Erythroblast (primary cell): ENCODE measurements around the gene ALPG.
"Not testable (repeated sequence)": the region's sequence is repeated elsewhere in the genome, so short reads cannot be mapped to it uniquely, and the experiment has no call there.

ENCODE experiments used
- DNase-seq, 2 experiments: peaks; one replicate each; lab custom pipeline; 2025; lab: John Stamatoyannopoulos, UW
- GATA1 ChIP-seq: IDR thresholded peaks from 2 replicates; pipeline ENCODE4 v1.6.1; 2011; ENCODE audit warnings: low read depth, mild to moderate bottlenecking, control low read depth, low read length, moderate library complexity
- POLR2A ChIP-seq: IDR thresholded peaks from 2 replicates; pipeline ENCODE4 v1.6.1; 2011; ENCODE audit warnings: mild to moderate bottlenecking, low read length

Gene ALPG

DNA sequence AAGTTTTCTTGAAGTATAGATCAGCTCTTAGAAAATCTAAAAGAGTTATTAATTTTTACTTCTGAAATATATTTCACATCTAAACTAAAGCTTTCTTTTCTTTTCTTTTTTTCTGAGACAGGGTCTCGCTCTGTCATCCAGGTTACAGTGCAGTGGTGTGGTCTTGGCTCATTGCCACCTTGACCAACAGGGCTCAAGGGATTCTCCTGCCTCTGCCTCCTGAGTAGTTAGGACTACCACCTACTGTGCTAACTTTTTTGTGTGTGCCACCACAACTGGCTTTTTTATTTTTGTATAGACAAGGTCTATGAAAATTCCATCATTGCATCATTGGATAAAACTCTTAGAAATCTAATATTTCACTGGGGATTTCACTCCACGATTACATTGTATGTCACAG, 10.0 kb upstream of the ALPG start:
- no peak for DNase-seq
- TF ChIP-seq POLR2A (no peak), GATA1 (no peak)

DNA sequence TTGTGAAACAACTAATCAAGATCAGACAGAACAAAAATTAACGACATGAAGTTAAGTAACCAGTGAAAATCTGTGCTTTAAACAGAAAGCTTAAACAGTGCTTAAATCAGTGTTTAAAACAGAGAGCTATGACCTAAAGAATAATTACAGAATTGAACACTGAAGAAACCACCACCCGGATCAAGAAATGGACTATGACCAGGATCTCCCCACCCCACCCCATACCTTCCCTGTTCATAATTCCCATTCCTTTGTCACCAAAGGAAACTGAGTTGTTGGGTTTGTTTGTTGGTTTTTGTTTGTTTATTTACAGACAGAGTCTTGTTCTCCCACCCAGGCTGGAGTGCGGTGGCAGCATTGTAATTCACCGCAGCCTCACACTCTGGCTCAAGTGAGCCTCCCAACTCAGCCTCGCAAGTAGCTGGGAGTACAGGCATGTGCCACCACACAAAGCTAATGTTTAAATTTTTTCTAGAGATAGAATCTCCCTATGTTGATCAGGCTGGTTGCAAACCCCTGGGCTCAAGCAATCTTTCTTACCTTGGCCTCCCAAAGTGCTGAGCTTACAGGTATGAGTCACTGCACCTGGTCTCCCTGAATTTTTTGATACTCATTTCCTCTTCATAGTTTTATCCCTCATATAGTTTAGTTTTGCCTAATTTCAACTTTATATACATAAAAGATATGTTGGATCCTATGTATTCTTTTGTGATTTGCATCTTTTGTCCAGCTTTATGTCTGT, 8.2 kb upstream of the ALPG start:
- TF ChIP-seq GATA1 (no peak), POLR2A (no peak)
- no peak for DNase-seq

DNA sequence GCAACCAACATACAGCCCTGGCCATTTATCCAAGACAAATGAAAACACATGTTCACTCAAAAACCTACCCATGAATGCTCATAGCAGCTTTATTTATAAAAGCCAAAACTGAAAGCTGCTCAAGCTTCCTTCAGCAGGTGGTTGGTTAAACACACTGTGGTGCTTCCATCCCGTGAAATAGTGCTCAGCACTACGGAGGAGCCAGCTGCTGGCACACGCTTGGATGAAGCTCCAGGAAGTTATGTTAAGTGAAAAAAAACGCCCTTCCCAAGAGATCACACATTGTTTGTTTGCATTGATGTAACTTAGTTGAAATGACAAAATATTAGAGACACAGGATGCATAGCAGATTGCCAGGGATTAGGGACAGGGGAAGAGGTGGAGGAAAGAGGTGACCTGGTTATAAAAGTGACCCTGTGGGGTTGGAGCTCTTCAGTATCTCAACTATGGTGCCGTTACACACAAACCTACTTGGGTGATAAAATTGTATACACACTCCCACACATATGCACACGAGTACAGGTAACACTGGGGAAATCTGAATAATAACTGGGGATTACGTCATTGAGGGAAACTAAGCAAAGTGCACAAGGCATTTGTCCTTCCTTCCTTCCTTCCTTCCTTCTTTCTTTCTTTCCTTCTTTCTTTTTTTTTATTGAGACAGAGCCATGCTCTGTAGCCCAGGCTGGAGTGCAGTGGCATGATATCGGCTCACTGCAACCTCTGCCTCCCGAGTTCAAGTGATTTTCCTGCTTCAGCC, 6.2 kb upstream of the ALPG start:
- no peak for DNase-seq
- TF ChIP-seq GATA1 (no peak), POLR2A (no peak)

DNA sequence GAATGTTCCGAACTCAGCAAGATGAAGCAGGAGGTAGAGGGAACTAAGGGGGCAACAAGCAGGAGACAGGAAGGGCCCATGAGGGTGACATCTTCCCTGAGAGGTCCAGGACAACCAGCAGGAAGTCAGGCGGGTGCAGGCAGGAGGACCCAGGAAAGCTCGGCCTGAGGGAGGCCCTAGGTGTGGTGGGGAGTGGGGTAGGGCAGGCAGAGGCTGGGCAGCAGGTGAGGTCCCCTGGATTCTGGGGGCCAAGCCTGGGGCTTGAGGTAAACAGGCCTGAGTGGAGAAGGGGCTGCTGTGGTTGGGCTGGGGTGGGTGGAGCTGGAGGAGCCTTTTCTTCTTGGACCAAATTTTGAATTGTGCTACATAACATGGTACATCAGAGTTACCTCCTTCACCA, 4.1 kb upstream of the ALPG start:
- no peak for DNase-seq
- TF ChIP-seq POLR2A (no peak), GATA1 (no peak)

DNA sequence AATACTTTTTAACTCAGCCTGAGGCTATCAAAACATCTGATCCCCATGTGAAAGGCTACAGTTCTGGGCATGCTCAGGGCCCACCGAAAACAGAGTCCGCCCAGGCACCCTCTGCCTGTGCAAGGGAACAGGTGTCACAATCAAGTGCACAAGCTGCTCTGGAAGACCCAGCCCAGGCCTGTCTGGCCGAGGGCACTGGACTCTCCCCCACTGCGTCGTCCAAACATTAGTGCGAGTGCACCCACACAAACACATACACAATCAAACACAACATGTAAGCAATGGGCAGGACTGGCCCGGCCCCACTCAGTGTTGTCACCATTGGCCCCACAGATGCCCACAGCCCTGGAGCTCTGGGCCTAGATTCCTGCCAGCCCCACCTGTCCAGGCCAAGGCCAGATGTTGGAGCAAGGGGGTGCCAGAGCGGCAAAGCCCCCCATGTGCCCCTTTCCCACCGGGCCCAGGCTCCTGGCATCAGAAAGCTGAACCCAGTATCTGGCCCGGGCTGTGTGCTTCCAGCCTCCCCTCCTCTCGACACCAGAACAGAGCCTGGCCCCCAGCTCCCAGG, 617 bp upstream of the ALPG start:
- DNase-seq: no peak
- TF ChIP-seq GATA1 (no peak), POLR2A (no peak)

DNA sequence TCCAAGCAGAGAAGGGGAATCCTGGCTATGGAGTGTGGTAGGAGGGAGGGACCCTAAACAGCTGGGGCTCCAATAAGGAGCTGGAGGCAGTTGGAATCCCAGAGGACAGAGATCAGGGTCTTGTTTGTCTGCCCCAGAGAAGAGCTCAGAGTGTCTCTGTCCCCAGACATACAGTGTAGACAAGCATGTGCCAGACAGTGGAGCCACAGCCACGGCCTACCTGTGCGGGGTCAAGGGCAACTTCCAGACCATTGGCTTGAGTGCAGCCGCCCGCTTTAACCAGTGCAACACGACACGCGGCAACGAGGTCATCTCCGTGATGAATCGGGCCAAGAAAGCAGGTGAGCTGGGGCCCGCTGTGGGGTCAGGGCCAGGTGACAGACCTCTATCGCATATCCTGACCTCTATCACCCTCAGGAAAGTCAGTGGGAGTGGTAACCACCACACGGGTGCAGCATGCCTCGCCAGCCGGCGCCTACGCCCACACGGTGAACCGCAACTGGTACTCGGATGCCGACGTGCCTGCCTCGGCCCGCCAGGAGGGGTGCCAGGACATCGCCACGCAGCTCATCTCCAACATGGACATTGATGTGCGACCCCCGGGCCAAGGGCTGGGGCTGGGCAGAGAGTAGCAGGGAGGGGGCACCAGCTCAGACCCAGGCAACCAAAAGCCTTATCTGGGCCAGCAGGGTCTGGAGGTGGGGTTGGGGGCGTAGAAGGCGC, 945 bp downstream of the ALPG start:
- DNase-seq: not testable (repeated sequence)

DNA sequence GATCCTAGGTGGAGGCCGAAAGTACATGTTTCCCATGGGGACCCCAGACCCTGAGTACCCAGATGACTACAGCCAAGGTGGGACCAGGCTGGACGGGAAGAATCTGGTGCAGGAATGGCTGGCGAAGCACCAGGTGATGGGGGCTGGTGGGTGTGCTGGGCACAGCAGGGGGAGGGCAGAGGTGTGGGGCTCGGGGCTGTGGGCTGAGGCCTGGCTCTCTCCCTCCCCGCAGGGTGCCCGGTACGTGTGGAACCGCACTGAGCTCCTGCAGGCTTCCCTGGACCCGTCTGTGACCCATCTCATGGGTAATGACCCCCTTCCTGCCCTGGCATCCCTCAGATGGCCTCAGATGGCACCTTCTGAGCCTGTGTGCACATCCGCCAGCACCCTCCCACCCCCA, 1.6 kb downstream of the ALPG start:
- DNase-seq: not testable (repeated sequence)

DNA sequence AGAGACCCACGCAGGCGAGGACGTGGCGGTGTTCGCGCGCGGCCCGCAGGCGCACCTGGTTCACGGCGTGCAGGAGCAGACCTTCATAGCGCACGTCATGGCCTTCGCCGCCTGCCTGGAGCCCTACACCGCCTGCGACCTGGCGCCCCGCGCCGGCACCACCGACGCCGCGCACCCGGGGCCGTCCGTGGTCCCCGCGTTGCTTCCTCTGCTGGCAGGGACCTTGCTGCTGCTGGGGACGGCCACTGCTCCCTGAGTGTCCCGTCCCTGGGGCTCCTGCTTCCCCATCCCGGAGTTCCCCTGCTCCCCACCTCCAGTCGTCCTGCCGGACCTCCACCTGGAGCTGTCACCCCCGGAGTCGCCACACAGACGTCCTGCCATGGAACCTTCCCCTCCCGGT, 3.0 kb downstream of the ALPG start:
- not testable (repeated sequence) for DNase-seq

DNA sequence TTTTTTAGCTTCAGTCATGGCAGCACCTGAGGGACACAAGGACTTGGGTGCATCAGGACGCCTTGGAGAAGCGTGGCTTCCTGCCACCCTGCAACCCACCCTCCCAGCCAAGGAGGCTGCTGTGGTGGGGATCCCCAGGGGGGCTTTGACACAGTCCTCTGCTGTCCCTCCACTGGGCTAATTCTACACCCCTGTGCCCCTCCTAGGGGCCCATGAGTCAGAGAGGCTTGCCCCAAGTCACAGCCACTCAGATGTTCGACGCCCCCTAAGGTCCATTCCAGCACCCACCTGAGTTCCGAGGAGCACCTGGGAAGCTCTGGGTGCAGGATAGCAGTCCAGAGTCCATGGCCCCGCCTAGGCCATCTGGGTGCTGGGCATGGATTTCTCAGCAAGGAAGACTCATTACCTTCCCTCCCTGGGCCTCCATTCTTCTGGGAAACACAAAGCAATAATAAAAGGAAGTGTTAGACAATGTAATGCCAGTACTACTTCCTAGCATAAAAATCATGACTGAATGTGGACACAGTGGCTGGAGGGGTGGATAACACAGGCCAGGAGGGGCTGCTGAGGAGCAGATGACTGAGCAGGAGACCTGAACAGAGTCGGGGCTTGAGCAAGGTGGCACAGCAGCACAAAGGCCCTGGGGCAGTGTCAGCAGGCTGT, 3.7 kb downstream of the ALPG start:
- no peak for DNase-seq
- TF ChIP-seq POLR2A (no peak), GATA1 (no peak)

DNA sequence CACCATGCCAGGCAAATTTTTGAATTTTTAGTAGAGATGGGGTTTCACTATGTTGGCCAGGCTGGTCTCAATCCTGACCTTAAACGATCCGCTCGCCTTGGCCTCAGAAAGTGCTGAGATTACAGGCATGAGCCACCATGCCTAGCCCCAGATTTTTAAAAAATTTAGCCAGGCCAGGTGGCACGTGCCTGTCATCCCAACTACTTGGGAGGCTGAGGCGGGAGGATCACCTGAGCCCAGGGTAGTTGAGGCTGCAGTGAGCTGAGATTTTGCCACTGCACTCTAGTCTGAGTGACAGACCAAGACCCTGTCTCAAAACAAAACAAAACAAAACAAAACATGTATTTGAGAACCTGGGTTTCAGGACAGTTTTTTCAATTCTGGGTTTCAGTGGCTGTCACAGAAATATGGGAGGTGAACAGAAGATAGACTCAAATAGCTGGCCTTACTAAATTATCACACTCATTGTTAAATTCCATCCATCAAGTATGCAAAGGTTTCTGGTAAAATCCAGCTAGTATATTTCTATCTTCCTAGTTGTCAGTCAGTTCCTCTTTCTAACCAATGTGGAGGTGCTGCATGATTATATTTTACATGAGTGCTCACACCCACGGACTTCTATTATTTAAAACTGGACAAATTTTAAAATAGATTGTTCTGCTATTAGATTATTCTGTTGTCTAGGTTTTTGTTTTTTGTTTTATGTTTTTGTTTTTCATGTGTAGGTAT, 5.4 kb downstream of the ALPG start:
- TF ChIP-seq GATA1 (no peak), POLR2A (no peak)
- DNase-seq: no peak

DNA sequence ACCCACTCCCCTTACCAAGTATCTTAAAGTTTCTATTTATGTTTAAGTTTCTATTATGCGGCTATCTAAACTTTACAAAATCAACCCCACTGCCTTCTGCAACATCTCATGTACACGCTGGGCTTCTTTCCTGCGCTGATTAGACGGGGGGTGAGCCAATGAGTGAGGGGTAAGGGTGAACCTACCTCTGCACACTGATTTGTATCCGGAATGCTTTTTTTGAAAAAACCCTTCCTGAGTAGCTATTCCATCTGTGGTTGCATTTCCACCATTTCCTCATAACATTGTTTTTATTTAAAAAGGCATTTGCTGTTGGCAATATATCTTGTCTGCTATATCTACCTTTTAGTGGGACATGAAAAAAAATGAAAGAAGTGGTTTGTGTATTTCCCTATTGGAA, 6.3 kb downstream of the ALPG start:
- DNase-seq: no peak
- TF ChIP-seq POLR2A: no peak
- TF ChIP-seq GATA1: no peak

DNA sequence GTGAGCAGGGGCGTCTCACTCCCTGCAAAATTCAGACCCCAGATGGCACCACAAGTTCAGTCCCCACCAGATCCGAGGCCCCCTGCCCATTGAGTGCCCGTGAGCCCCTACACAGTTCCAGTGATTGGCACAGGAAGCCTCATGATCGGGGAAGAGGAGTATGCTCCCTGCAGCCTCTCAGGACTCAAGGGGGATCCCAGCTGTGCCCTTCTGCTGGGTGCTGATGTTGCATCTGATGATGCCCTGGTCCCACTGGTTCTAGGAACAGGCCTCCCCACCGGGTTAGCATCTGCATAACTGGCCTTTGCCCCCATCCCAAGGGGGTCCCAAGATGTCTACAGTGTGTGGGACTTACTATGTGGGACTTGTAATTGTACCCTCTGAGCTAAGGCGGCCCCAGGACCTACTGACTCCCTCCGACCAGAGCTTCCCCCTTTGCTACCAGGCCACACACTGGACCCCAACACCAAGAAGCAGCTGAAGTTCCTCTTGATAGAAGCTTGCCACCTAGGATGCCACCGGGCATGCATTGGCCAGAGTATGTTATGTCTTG, 8.6 kb downstream of the ALPG start:
- DNase-seq: no peak

More for the DNA sequence above, 8.6 kb downstream of the ALPG start:
- TF ChIP-seq GATA1 (no peak), POLR2A (no peak)
